GM19468 (cell line): Measurements from ENCODE around the gene NR3C2.
"Not testable (repeated sequence)": the region's sequence is repeated elsewhere in the genome, so short reads cannot be mapped to it uniquely, and the experiment has no call there.

Experiments used
- ATAC-seq: cut with Tn5 transposase; IDR thresholded peaks from one replicate; pipeline ENCODE4 v1.9.1; 2021; ENCODE audit warnings: mild to moderate bottlenecking, moderate library complexity, moderate number of reproducible peaks; ENCODE audit not compliant: unreplicated experiment; ENCODE audit errors: extremely low read depth

Gene NR3C2

GRCh38 chr4:148090503-148091476 is 351.4 kb downstream of the NR3C2 start:
- ATAC-seq, result no peak

GRCh38 chr4:148090029-148090428 is 352.2 kb downstream of the NR3C2 start:
- ATAC-seq, result no peak

- no peak for ATAC-seq
Observed at GRCh38 chr4:148089624-148090023, 352.6 kb downstream of the NR3C2 start.

GRCh38 chr4:148083073-148083472 is 359.1 kb downstream of the NR3C2 start:
- not testable (repeated sequence) for ATAC-seq

GRCh38 chr4:148081745-148082144 is 360.5 kb downstream of the NR3C2 start:
- ATAC-seq, result no peak

- ATAC-seq, result no peak
Observed at GRCh38 chr4:148081267-148081666, 360.9 kb downstream of the NR3C2 start.

GRCh38 chr4:148079961-148080360 is 362.3 kb downstream of the NR3C2 start:
- ATAC-seq, result no peak

- ATAC-seq, result no peak
Observed at GRCh38 chr4:148078061-148078460, 364.2 kb downstream of the NR3C2 start.

- no peak for ATAC-seq
Observed at GRCh38 chr4:148077581-148077980, 364.6 kb downstream of the NR3C2 start.

GRCh38 chr4:148076964-148077363 is 365.2 kb downstream of the NR3C2 start:
- ATAC-seq, result no peak

GRCh38 chr4:148075438-148075837 is 366.8 kb downstream of the NR3C2 start:
- no peak for ATAC-seq

GRCh38 chr4:148074462-148074861 is 367.8 kb downstream of the NR3C2 start:
- ATAC-seq, result no peak

- no peak for ATAC-seq
Observed at GRCh38 chr4:148073349-148073748, 368.9 kb downstream of the NR3C2 start.

- no peak for ATAC-seq
Observed at GRCh38 chr4:148072789-148073188, 369.4 kb downstream of the NR3C2 start.

- no peak for ATAC-seq
Observed at GRCh38 chr4:148071009-148071408, 371.2 kb downstream of the NR3C2 start.

- ATAC-seq, result no peak
Observed at GRCh38 chr4:148069895-148070178, 372.4 kb downstream of the NR3C2 start.

GRCh38 chr4:148069086-148069894 is 372.9 kb downstream of the NR3C2 start:
- no peak for ATAC-seq

GRCh38 chr4:148068065-148068911 is 373.9 kb downstream of the NR3C2 start:
- no peak for ATAC-seq

- ATAC-seq, result no peak
Observed at GRCh38 chr4:148067301-148067916, 374.8 kb downstream of the NR3C2 start.

- no peak for ATAC-seq
Observed at GRCh38 chr4:148065075-148065474, 377.1 kb downstream of the NR3C2 start.
